Stomach (tissue), 4 donors: Measurements from ENCODE around the gene ICOSLG.

Experiments used
- CTCF ChIP-seq, 7 experiments: fragments of 450-650 bp in 4 of 7; fragments of 200-600 bp in 3 of 7; sonication (generic) in 3 of 7; IDR thresholded peaks; one replicate each; pipeline ENCODE4 v1.5.1; 2016 to 2019; ENCODE audit warnings: antibody characterized with exemption in 7 of 7, control low read depth in 2 of 7, mild to moderate bottlenecking in 1 of 7
- EP300 ChIP-seq: sonication (generic); formaldehyde crosslinking; IDR thresholded peaks from one replicate; pipeline ENCODE4 v1.6.1; 2017; ENCODE audit warnings: antibody characterized with exemption

GRCh38 chr21:44289381-44290010, 48.8 kb upstream of the ICOSLG start:
- no peak for TF ChIP-seq CTCF (IDR thresholded peaks at IDR 0.05)
- no peak for TF ChIP-seq EP300
